Measurements from ENCODE around the gene RNF141. TPM values are rescaled to one million over a fixed set of nuclear protein-coding genes. Genes with fewer than 3 reads are reported as not detected.

The RNF141 gene
- total RNA-seq, 1 donor from 2014 or later: 39.2 TPM

GRCh38 chr11:10474551-10474950 lies 66.4 kb downstream of the RNF141 start:
- Histone ChIP-seq H3K36me3 (no peaks in the 10 kb centered on the region), H3K27ac (replicated peaks) (no peak overlapping the region), H3K9me3 (replicated peaks) (peaks cover 9% of the 10 kb centered on the region), H3K4me3 (no peak overlapping the region), H3K27me3 (ENCODE audit: low read depth) (no peaks in the 10 kb centered on the region), H3K4me1 (no peaks in the 10 kb centered on the region)
- intact Hi-C loops (cut with micrococcal nuclease): no loop called here
- DNase-seq: no peak
- no peak for TF ChIP-seq CTCF (IDR thresholded peaks at IDR 0.05; ENCODE audit: borderline replicate concordance)

GRCh38 chr11:10473371-10473770 lies 67.6 kb downstream of the RNF141 start:
- H3K36me3 ChIP-seq: no peaks in the 10 kb centered on the region
- H3K27ac ChIP-seq (replicated peaks): no peak overlapping the region
- no peak for TF ChIP-seq CTCF (IDR thresholded peaks at IDR 0.05; ENCODE audit: borderline replicate concordance)
- no peaks in the 10 kb centered on the region for H3K27me3 ChIP-seq (ENCODE audit: low read depth)
- no peak overlapping the region for H3K4me3 ChIP-seq
- H3K4me1 ChIP-seq: no peaks in the 10 kb centered on the region
- H3K9me3 ChIP-seq (replicated peaks): peaks cover 9% of the 10 kb centered on the region
- no peak for DNase-seq
- intact Hi-C loops (cut with micrococcal nuclease): no loop called here

GRCh38 chr11:10462746-10463300 lies 78.2 kb downstream of the RNF141 start:
- no peak overlapping the region for H3K4me3 ChIP-seq
- intact Hi-C loops (cut with micrococcal nuclease): no loop called here
- no peaks in the 10 kb centered on the region for H3K36me3 ChIP-seq
- no peak for TF ChIP-seq CTCF (IDR thresholded peaks at IDR 0.05; ENCODE audit: borderline replicate concordance)
- no peak for DNase-seq
- no peaks in the 10 kb centered on the region for H3K4me1 ChIP-seq
- no peak overlapping the region for H3K27ac ChIP-seq (replicated peaks)
- H3K27me3 ChIP-seq (ENCODE audit: low read depth): no peaks in the 10 kb centered on the region
- H3K9me3 ChIP-seq (replicated peaks): peaks cover 6% of the 10 kb centered on the region

Other genes with a start within 250 kb of the RNF141 start
- gene SBF2, start 247.0 kb downstream of the RNF141 start, total RNA-seq: 17.8 TPM
- gene ADM, start 236.1 kb downstream of the RNF141 start, total RNA-seq: 14.2 TPM
- 3.4 TPM for gene AMPD3, start 85.9 kb downstream of the RNF141 start, total RNA-seq
- gene LYVE1, start 27.5 kb upstream of the RNF141 start, total RNA-seq: 41.1 TPM
- 5.1 TPM for gene IRAG1, start 152.6 kb upstream of the RNF141 start, total RNA-seq
- 22.9 TPM for gene CTR9, start 210.1 kb upstream of the RNF141 start, total RNA-seq